NCI-H2196 (cell line): ENCODE data around the gene ING5.
"Not testable (repeated sequence)": the region's sequence is repeated elsewhere in the genome, so short reads cannot be mapped to it uniquely, and the experiment has no call there.

Experiments
- DNase-seq: peaks from one replicate; lab custom pipeline; 2025; ENCODE audit not compliant: unreplicated experiment; lab: John Stamatoyannopoulos, UW

ING5 gene

DNA sequence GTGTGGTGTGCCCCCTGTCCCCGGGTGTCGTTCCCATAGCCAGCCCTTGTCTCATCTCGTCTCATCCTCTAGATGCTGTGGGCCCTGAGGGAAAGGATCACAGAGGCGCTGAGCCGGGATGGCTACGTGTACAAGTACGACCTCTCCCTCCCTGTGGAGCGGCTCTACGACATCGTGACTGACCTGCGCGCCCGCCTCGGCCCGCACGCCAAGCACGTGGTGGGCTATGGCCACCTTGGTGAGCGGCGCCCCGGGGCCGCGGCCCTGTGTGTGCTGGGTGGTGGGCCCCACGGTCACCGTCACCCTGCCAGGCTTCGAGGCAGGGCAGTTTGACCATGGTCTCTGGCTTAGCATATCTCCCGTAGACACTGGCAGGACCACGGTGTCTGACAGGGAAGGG is 53.9 kb downstream of the ING5 start:
- no peak for DNase-seq

DNA sequence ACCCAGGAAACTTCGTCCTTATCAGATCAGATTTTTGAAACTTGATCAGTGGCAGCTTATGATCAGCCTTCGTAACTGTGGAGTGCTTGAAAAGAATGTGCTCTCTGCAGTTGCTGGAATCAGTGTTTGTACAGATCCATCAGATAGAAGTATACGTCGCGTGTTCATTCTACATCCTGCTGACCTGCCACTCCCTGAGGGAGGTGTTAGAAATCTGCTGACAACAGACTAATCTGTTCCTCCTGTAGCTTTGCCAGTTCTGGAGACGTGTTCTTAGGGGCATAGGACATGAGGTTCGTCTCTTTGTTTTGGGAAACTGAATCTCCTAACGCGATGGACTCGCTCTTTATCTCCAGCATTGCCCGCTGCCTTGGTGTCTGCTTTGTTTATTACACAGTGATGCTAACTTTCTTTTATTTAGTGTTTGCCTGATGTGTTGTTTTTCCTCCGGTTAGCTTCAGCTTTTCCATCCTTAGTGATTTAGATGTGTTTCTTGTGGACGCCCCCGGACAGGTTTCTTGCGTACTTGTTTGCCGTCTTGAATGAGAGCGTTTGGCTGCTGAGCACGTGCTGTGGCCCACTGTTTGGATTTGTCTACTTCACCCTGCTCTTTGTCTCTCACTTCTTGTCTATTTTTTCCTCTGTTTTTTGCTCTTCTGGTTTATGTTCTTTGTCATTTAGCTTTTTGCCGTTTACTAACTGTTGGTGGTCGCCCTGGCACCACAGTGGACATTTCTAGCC is 57.4 kb downstream of the ING5 start:
- no peak for DNase-seq

DNA sequence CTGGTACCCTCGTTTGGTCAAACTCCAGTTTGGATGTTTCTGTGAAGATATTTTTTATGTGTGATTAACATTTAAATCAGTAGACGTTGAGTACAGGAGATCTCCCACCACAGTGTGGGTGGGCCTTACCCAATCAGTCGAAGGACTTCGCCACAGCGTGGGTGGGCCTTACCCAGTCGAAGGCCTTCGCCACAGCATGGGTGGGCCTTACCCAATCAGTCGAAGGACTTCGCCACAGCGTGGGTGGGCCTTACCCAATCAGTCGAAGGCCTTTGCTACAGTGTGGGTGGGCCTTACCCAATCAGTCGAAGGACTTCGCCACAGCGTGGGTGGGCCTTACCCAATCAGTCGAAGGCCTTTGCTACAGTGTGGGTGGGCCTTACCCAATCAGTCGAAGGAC is 58.1 kb downstream of the ING5 start:
- DNase-seq: not testable (repeated sequence)

DNA sequence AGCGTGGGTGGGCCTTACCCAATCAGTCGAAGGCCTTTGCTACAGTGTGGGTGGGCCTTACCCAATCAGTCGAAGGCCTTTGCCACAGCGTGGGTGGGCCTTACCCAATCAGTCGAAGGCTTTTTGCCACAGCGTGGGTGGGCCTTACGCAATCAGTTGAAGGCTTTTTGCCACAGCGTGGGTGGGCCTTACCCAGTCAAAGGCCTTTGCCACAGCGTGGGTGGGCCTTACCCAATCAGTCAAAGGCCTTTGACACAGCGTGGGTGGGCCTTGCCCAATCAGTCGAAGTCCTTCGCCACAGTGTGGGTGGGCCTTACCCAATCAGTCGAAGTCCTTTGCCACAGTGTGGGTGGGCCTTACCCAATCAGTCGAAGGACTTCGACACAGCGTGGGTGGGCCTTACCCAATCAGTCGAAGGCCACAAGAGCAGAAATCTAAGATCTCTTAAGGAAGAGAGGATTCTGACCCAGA is 58.5 kb downstream of the ING5 start:
- no peak for DNase-seq

DNA sequence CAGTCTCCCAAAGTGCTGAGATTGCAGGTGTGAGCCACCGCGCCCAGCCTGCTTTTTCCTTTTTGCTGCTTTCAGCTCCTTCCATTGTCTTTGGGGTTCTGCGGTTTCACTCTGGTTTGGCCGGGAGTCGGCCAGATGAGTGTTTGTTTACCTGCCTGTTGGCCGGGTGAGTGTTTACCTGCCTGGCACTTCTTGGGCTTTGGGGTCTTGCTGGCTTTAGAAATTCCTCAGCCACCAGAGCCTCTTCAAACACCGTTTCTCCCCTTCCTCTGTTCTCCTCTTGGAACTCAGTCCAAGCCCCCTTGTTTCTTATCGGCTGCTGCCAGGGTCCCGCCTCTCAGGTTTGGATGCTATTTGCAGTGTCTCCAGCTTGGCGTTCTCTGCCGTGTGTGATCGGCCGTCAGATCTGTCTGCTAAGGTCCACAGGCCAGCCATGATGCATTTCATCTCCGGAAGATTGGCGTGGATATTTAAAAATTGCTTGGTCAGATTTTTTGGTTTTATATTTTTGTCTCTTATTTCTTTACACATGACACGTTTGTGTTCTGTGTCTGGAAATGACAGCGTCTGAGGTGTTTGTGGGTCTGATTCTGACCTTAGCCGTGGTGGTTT is 60.6 kb downstream of the ING5 start:
- peak; percentile 55 for DNase-seq

DNA sequence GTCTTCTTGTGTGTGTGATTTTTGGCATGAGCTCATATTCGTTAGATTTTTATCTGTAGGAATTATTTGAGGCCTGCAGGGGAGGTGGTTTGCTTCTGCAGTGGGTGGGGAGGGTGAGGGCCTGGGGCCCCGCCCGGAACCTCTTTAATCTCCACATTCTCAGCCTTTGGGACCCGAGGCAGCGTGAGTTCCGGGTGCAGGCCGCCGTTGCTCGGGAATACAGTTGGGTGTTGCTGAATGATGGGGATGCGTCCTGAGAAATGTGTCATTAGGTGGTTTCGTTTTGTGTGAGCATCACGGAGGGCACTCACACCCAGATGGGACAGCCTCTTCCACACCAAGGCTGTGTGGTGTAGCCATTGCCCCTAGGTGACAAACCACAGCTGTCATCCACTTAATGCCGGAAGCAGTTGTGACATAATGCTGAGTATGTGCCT is 61.1 kb downstream of the ING5 start:
- no peak for DNase-seq

DNA sequence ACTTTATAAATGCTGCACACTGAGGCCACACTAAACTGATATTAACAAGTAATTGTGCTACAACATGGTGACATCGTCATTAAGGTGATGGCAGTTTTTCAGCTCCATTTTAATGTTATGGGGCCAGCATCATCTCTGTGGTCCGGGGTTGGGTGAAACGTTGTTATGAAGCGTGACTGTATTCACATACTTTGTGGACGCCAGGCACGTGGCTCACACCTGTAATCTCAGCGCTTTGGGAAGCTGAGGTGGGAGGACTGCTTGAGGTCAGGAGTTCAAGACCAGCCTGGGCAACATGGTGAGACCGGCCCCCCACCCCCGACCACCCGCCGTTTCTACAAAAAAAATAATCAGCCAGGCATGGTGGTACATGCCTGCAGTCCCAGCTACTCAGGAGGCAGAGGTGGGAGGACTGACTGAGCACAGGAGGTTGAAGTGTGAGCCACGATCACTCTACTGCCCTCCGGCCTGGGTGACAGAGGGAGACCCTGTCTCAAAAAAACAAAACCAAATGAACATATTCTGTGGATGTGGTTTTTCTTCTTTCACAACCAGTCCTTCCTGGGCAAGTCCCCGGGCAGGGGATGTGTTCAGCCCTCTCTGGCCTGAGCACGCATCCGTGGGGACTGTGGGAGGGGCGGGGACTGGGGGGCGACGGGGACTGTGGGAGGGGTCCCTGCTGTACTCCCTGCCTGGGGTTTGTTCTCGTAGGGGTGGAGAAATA is 61.9 kb downstream of the ING5 start:
- DNase-seq: no peak

DNA sequence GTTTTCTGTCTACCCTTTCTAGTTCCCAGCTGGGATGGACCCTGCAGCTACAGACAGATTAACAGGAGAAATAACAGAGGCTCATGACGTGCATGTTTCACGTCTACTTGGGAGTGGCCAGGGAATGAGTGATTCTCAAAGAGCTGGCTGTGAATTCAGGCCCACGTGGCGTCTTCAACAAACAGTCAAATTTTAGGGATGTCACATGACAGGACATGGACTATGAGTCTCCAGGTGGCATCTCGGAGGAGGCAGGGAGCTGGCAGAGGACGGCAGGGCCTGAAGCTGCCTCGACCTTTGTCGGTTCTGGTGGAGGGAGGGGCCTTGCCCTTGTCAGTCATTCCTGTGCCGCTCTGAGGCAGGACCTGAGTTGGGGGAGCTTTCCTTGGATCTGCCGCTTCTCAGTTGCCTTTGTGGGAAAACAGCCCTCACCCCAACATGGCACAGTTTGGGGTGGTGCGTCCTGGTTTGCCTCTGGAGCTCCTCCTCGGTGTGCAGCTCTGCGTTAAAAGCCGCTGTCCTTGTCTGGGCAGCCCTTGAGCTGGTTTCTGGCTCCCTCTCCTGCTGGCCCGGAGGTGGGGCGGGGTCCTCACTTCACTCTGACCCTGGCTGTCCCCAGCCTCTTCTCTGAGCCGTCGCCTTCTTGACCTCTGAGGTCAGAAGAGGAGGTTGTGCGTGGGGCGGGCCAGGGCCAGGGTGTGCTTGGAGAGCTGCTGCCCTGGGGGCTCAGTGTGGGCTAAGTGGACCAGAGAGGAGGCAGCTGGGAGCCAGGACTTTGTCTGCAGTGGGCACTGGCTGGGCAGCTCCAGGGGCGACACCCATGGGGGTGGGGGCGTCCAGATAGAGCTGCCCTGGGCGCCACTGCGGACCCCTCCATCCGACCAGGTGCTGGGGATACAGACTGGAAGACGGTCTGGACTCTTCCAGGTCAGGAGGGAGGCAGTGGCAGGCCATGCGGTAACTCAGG is 62.7 kb downstream of the ING5 start:
- DNase-seq: no peak

DNA sequence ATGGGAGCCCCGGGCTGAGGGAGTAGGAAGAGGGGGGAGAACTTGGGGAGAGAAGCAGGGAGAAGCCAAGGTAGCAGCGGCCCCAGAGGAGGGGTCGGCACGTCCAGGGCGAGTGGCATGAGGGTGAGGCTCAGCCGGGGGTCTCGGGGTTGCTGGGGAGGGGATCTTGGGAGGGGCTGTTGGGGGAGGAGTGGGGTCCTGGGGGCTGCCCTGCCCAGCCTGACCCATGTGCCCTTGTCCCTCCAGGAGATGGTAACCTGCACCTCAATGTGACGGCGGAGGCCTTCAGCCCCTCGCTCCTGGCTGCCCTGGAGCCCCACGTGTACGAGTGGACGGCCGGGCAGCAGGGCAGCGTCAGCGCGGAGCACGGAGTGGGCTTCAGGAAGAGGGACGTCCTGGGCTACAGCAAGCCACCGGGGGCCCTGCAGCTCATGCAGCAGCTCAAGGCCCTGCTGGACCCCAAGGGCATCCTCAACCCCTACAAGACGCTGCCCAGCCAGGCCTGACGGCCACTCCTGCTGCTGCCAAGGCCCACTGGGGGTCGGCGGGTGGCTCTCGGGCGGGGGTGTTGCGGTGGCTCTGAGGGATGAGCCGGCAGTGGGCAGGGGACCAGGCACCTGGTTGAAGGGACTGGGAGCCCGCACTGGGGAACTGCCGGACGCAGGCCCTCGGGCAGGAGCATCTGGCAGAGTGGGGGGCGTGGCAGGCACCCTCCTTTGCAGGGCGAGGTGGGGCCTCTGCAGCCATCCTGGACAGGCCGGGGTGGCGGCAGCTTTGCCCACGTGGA is 65.8 kb downstream of the ING5 start:
- no peak for DNase-seq

DNA sequence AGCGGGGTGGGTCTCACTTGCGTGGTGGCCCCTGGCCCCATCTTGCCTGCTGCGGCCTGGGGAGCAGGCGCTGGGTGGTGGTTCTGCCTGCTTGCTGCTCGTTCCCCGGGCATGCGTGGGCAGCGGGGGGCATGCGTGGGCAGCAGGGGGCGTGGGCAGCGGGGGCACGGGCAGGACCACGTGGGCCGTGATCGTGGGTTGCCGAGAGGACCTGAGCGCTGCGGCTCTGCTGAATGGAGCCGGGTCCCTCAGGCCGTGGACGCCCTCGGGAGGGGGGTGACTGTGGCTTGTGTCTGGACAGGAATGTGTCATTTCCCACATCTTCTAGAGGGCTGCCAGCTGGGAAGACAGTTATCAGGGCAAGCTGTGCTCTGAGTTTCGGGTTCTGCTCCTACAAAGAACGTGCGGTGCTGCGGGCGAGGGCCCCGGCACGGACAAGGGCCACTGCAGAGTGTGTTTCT is 66.4 kb downstream of the ING5 start:
- DNase-seq: no peak

DNA sequence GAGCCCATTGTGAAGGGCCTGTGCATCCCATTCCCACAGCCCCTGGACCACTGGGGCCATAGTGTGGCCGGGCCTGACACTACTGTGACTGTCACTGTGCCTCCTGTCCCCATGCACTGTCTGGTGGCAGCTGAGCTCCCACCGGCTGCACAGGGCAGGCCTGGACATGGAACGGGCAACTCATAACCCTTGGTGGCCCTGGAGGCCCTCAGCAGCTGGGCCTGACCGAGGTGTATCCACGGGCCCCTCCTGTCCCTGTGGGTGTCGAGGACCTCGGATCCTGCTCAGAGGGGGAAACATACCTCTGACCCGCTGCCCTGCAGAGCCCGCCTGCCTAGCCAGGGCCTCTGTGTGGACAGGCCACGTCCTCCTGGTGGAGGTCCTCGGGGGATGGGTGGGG is 67.0 kb downstream of the ING5 start:
- no peak for DNase-seq

DNA sequence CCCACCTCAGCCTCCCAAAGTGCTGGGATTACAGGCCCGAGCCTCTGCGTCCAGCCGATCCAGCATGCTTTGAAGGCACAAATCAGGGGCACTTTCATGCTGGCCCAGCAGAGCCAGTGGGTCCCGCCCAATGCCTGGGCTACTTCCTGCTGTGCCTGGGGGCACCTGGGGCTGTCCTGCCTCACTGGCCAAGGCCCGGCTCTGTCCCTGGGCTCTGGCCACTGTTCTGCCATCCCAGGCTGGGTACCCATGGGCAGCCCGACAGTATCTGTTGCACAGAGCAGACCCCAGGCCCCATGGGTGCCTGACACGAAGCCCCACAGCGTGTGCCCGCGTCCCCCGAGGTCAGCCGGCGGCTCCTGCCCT is 68.0 kb downstream of the ING5 start:
- DNase-seq: no peak

DNA sequence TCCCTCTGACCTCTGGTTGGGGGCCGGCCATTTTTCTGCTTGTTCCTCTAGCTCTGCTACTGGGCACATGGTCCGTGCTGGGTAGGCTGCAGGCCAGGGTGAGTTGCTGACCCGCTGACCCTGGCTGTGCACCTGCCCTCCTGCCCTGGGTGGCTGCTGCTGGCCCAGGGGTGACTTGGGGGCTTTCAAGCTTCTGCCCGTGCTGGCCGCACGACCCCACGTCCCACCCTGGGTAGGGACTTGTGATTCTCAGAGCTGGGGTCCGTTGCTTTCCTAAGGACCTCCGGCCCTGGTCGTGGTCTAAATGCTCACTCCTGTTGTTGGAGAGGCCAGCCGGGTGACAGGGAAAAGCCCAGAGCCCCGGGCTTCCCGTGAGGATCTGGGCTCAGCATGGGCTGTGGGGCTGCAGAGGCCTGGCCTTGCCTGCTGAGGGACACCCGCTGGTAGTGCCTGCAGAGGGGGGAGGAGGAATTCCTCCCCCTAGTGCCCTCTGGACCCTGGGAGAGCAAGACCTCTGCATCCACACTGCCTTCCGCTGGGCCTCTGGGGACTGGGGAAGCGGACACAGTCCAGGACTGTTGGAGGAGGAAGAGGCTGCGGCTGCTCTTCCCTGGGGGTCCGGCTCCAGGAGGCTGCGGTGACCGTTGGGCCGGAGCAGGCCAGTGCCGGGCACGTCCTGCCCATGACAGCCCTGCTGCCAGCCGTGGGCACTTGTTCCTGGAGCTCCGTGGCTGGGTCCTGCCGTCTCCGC is 68.5 kb downstream of the ING5 start:
- DNase-seq: no peak

DNA sequence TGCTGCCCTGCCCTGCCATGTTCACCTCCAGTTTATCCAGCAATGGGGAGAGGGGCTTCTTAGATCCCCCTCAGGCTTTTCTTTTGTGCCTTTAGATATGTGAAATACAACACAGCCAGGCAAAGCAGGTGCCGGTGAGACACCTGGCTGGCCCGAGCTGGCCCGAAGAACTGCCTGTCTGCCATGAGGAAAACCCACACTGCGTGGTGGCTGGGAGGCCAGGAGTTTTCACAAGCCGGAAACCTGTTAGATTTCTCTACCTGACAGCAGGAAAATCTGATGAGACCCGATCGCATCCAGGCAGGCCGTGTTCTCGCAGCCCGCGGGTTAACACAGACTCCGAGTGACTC is 69.1 kb downstream of the ING5 start:
- no peak for DNase-seq

DNA sequence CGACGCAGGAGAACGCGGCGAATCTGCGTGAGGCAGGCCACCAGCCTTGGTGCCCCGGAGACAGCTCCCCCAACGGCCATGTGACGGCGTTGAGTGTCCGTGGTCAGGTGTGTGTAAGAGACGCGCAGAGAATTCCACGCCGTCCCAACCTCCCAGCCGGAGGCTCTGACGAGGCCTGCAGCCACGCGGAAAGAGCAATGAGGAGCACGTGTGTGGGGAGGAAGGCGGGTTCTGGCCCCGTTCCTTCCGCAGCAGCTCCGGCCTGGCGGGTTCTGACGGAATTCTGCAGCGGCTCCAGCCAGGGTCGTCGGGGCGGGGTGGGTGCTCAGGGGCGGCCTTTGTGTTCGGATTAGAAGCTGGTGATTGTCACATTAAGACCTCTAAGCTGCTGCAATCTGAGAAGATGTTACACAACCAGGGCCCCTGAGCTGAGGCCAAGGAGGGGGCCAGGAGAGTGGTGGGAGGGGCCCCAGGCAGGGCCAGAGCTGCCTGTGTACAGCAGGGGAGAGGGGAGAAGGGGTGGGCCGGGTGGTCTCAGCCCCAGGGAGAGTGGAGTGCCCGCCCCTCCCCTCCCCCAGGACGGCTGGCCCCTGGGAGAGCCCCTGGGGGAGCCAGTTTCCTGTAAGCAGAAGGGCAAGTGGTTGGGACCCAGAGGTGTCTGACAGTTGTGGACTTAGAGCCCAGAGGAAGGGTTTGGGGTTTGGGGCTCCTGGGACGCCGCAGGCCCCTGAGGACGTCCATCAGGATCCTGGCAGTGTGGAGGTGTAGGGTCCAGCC is 69.6 kb downstream of the ING5 start:
- DNase-seq: no peak

DNA sequence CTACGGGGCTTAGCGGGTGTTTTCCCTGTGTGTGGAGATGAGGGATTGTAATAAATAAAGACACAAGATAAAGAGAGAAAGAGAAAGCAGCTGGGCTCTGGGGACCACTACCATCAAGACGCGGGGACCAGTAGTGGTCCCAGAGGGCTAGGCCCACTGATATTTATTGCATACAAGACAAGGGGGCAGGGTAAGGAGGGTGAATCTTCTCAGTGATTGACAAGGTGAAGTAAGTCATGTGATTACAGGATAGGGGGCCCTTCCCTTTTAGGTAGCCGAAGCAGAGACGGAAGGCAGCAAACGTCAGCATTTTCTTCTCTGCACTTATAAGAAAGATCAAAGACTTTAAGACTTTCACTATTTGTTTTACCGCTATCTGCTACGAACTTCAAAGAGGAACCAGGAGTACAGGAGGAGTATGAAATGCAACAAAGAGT is 70.2 kb downstream of the ING5 start:
- DNase-seq: no peak

DNA sequence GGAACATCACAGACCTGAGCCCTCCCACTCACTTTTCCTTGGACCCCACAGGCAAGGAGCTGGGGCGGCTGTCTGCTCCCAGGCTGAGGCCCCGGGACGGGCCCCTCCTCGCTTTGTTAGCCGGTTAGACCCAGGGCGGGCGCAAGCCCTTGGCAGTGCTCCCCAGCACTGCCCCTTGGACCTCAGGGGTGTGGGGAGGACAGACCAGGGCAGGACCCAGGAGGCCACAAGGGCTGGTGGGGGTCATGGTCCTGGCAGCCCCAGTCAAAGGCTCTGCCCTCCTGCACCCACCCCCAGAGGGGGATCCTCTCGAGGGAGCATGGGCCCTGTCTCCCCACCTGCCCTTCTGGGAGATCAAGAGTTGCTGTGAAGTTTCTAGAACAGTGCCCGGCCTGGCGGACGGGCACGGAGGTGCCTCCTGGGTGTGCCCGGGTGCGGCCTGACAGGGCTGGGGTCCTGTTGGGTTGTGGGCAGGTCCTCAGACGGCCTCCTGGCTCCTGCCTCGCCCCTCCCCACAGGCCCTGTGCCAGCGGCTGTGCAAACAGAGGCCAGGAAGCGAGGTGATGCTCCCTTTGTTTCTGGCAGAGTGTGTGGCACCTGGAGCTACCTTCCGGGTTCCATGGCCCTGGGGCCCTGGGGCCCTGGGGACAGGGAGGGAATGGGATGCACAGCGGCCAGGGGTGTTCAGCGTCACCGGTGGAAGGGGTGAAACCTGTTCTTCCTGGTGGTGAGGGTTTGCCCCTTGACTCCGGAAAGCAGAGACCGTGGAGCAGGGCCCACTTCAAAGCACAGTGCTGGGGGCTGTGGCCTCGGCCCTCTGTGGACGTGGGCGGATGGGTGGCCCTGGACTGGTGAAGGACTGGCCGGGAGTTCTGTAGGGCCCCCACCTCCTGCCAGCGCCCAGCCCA is 71.9 kb downstream of the ING5 start:
- DNase-seq: no peak
